22Rv1 (cell line): ENCODE results near the gene SENP6.

Experiments used
- ZFX ChIP-seq: fragments of 450-650 bp; IDR thresholded peaks from 2 replicates; pipeline ENCODE4 v1.6.1; 2017; ENCODE audit warnings: antibody characterized with exemption, borderline replicate concordance
- TF ChIP-seq, protein P1 (sequence below): fragments of 450-650 bp; IDR thresholded peaks from 2 replicates; pipeline ENCODE4 v1.5.1; 2017; ENCODE audit warnings: mild to moderate bottlenecking

- TF ChIP-seq, protein P1, sequence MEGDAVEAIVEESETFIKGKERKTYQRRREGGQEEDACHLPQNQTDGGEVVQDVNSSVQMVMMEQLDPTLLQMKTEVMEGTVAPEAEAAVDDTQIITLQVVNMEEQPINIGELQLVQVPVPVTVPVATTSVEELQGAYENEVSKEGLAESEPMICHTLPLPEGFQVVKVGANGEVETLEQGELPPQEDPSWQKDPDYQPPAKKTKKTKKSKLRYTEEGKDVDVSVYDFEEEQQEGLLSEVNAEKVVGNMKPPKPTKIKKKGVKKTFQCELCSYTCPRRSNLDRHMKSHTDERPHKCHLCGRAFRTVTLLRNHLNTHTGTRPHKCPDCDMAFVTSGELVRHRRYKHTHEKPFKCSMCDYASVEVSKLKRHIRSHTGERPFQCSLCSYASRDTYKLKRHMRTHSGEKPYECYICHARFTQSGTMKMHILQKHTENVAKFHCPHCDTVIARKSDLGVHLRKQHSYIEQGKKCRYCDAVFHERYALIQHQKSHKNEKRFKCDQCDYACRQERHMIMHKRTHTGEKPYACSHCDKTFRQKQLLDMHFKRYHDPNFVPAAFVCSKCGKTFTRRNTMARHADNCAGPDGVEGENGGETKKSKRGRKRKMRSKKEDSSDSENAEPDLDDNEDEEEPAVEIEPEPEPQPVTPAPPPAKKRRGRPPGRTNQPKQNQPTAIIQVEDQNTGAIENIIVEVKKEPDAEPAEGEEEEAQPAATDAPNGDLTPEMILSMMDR = no peak
- TF ChIP-seq ZFX = no peak
Measured at GRCh38 chr6:75694406-75694805, 92.7 kb downstream of the SENP6 start.
